Activated B cell treated with CpG ODN at 0.5 μM for 24 hours (primary cell): ENCODE measurements around the gene KLHDC8A. TPM values are rescaled to one million over a fixed set of nuclear protein-coding genes. Genes with fewer than 3 reads are reported as not detected.
"Not testable (repeated sequence)": the region's sequence is repeated elsewhere in the genome, so short reads cannot be mapped to it uniquely, and the experiment has no call there.

Experiments
- ATAC-seq: fragments of 200-7000 bp; cut with Tn5 transposase; one replicate; pipeline ENCODE4 v1.10.0; 2021; ENCODE audit warnings: low read depth, mild to moderate bottlenecking, moderate library complexity
- CTCF ChIA-PET: fragments of 350-600 bp; sonication (Branson Sonifier 250); formaldehyde crosslinking; loops from one replicate; lab custom pipeline; 2021; ENCODE audit warnings: antibody characterized with exemption; lab: Charles Lee
- POLR2A ChIA-PET: fragments of 350-600 bp; sonication (Branson Sonifier 250); formaldehyde crosslinking; loops from one replicate; lab custom pipeline; 2021; ENCODE audit warnings: antibody characterized with exemption; lab: Charles Lee
- DNase-seq: peaks from one replicate; pipeline ENCODE4 v3.0.0; 2022
- H3K27ac Mint-ChIP-seq: one replicate; pipeline ENCODE4 v1.8.0; 2020; ENCODE audit warnings: mixed read lengths
- H3K27me3 Mint-ChIP-seq: one replicate; pipeline ENCODE4 v1.8.0; 2021; ENCODE audit warnings: mixed read lengths
- H3K36me3 Mint-ChIP-seq: one replicate; pipeline ENCODE4 v1.8.0; 2021; ENCODE audit warnings: low read depth, mixed read lengths
- H3K4me1 Mint-ChIP-seq: one replicate; pipeline ENCODE4 v1.8.0; 2021; ENCODE audit warnings: mixed read lengths
- H3K4me3 Mint-ChIP-seq: one replicate; pipeline ENCODE4 v1.8.0; 2020; ENCODE audit warnings: mild to moderate bottlenecking, mixed read lengths
- H3K9me3 Mint-ChIP-seq: one replicate; pipeline ENCODE4 v1.8.0; 2020; ENCODE audit warnings: mixed read lengths
- CTCF ChIP-seq: fragments of 200-600 bp; IDR thresholded peaks from one replicate; pipeline ENCODE4 v1.8.0; 2022; ENCODE audit warnings: antibody characterized with exemption, mild to moderate bottlenecking
- intact Hi-C: fragments of 100-400 bp; cut with micrococcal nuclease; formaldehyde crosslinking; loops from one replicate; pipeline ENCODE4 v1.15.1; 2024
- total RNA-seq: library from RNA; stranded (reverse); gene quantifications from 2 replicates; pipeline ENCODE4 v1.2.3, GENCODE V29; 2022

The KLHDC8A gene
- total RNA-seq, 1 donor from 2014 or later: 0.07 TPM

- Mint-ChIP-seq H3K4me3 (no peak overlapping the region), H3K27me3 (peaks cover 16% of the 10 kb centered on the region), H3K9me3 (no peaks in the 10 kb centered on the region), H3K27ac (no peak overlapping the region), H3K36me3 (no peaks in the 10 kb centered on the region), H3K4me1 (no peaks in the 10 kb centered on the region)
- intact Hi-C loops: no loop called here
- ChIA-PET CTCF (interaction anchor here (1.4 to 5.5 kb wide), 4 partner anchors 91 to 131 kb away, joined by 3 to 90 read pairs (median 27); no protein-coding TSS in a partner anchor), POLR2A (interaction anchor here (0.7 kb wide), 1 partner anchor 235 kb away, joined by 3 read pairs; no protein-coding TSS in a partner anchor)
- no peak for TF ChIP-seq CTCF
- ATAC-seq (no peak), DNase-seq (no peak)
Observed at GRCh38 chr1:205395616-205396015, 38.9 kb upstream of the KLHDC8A start.

GRCh38 chr1:205392650-205393049 is 35.9 kb upstream of the KLHDC8A start:
- ChIA-PET POLR2A (no interaction called here), CTCF (no interaction called here)
- no peak for TF ChIP-seq CTCF
- ATAC-seq: no peak
- intact Hi-C loops: no loop called here
- Mint-ChIP-seq H3K27me3 (peaks cover 26% of the 10 kb centered on the region), H3K36me3 (no peaks in the 10 kb centered on the region), H3K4me1 (no peaks in the 10 kb centered on the region), H3K9me3 (no peaks in the 10 kb centered on the region), H3K27ac (no peak overlapping the region), H3K4me3 (no peak overlapping the region)
- no peak for DNase-seq

- CTCF ChIA-PET: interaction anchor here (1.2 kb wide), 1 partner anchor 95 kb away, joined by 4 read pairs; no protein-coding TSS in a partner anchor
- intact Hi-C loops: no loop called here
Observed at GRCh38 chr1:205391386-205391785, 34.7 kb upstream of the KLHDC8A start.

GRCh38 chr1:205387845-205388244 is 31.1 kb upstream of the KLHDC8A start:
- Mint-ChIP-seq H3K27ac (no peak overlapping the region), H3K4me1 (no peaks in the 10 kb centered on the region), H3K27me3 (peaks cover 29% of the 10 kb centered on the region), H3K36me3 (no peaks in the 10 kb centered on the region), H3K9me3 (no peaks in the 10 kb centered on the region), H3K4me3 (no peak overlapping the region)
- no peak for DNase-seq
- POLR2A ChIA-PET: interaction anchor here (0.5 kb wide), 1 partner anchor 117 kb away, joined by 6 read pairs; the partner anchor contains the start of gene CDK18
- intact Hi-C loops: no loop called here
- no peak for TF ChIP-seq CTCF
- ATAC-seq: no peak
- CTCF ChIA-PET: interaction anchor here (1.1 kb wide), 1 partner anchor 9 kb away, joined by 3 read pairs; no protein-coding TSS in a partner anchor

More at GRCh38 chr1:205391386-205391785, 34.7 kb upstream of the KLHDC8A start:
- no peak overlapping the region for H3K4me3 Mint-ChIP-seq
- H3K27ac Mint-ChIP-seq: no peak overlapping the region
- no peak for ATAC-seq
- no peak for TF ChIP-seq CTCF
- no peaks in the 10 kb centered on the region for H3K4me1 Mint-ChIP-seq
- H3K27me3 Mint-ChIP-seq: peaks cover 27% of the 10 kb centered on the region
- POLR2A ChIA-PET: no interaction called here
- no peaks in the 10 kb centered on the region for H3K36me3 Mint-ChIP-seq
- DNase-seq: no peak
- H3K9me3 Mint-ChIP-seq: no peaks in the 10 kb centered on the region

- DNase-seq, ATAC-seq, H3K4me1 Mint-ChIP-seq, POLR2A ChIA-PET, intact Hi-C loops, H3K9me3 Mint-ChIP-seq, H3K27ac Mint-ChIP-seq, H3K4me3 Mint-ChIP-seq, H3K36me3 Mint-ChIP-seq: not testable (repeated sequence)
- peaks cover 19% of the 10 kb centered on the region for H3K27me3 Mint-ChIP-seq
- CTCF ChIA-PET: interaction anchor here (0.8 kb wide), 1 partner anchor 103 kb away, joined by 4 read pairs; no protein-coding TSS in a partner anchor
Observed at GRCh38 chr1:205382990-205383389, 26.3 kb upstream of the KLHDC8A start.
